OCI-LY3 (cell line): Measurements from ENCODE around the gene XPO5.

Experiments used
- CTCF ChIP-seq: fragments of 200-600, 300-600 bp; sonication (generic); IDR thresholded peaks from 2 replicates; pipeline ENCODE4 v1.5.1; 2014; ENCODE audit warnings: antibody characterized with exemption, low read length, low read depth
- EZH2phosphoT487 ChIP-seq: fragments of 200-600 bp; shearing (Covaris generic); IDR thresholded peaks from 2 replicates; pipeline ENCODE4 v1.6.1; 2018; ENCODE audit warnings: antibody characterized with exemption, mixed run types, low read depth

- no peak for TF ChIP-seq CTCF
- no peak for TF ChIP-seq EZH2phosphoT487
These were observed 33.0 kb upstream of the XPO5 start for GRCh38 chr6:43608807-43609206.
